NOMO-1 treated with dmso at 0.1 percent for 144 hours (cell line): ENCODE measurements around the gene SLC6A3.

Experiments used
- DNase-seq: peaks from one replicate; lab custom pipeline; 2025; ENCODE audit not compliant: unreplicated experiment; lab: John Stamatoyannopoulos, UW

The SLC6A3 gene

GRCh38 chr5:1442222-1443145 lies 2.8 kb downstream of the SLC6A3 start:
- no peak for DNase-seq

- no peak for DNase-seq
These were observed 3.9 kb downstream of the SLC6A3 start for GRCh38 chr5:1441166-1441865.

GRCh38 chr5:1440098-1440493 lies 5.1 kb downstream of the SLC6A3 start:
- DNase-seq, result no peak

GRCh38 chr5:1439388-1440097 lies 5.7 kb downstream of the SLC6A3 start:
- no peak for DNase-seq

GRCh38 chr5:1438871-1439270 lies 6.4 kb downstream of the SLC6A3 start:
- DNase-seq, result no peak

GRCh38 chr5:1437876-1438559 lies 7.2 kb downstream of the SLC6A3 start:
- no peak for DNase-seq

- no peak for DNase-seq
These were observed 7.9 kb downstream of the SLC6A3 start for GRCh38 chr5:1437226-1437829.

GRCh38 chr5:1436681-1437080 lies 8.6 kb downstream of the SLC6A3 start:
- DNase-seq, result no peak

- no peak for DNase-seq
These were observed 9.2 kb downstream of the SLC6A3 start for GRCh38 chr5:1436036-1436435.

- no peak for DNase-seq
These were observed 9.9 kb downstream of the SLC6A3 start for GRCh38 chr5:1435369-1435768.

- no peak for DNase-seq
These were observed 12.9 kb downstream of the SLC6A3 start for GRCh38 chr5:1432296-1432695.

GRCh38 chr5:1431896-1432295 lies 13.3 kb downstream of the SLC6A3 start:
- DNase-seq, result no peak

GRCh38 chr5:1431021-1431811 lies 14.0 kb downstream of the SLC6A3 start:
- no peak for DNase-seq

GRCh38 chr5:1430121-1430795 lies 15.0 kb downstream of the SLC6A3 start:
- no peak for DNase-seq

GRCh38 chr5:1429496-1429895 lies 15.7 kb downstream of the SLC6A3 start:
- DNase-seq, result no peak

- no peak for DNase-seq
These were observed 16.2 kb downstream of the SLC6A3 start for GRCh38 chr5:1429066-1429465.

GRCh38 chr5:1428107-1428506 lies 17.1 kb downstream of the SLC6A3 start:
- no peak for DNase-seq

GRCh38 chr5:1424716-1425115 lies 20.5 kb downstream of the SLC6A3 start:
- DNase-seq, result no peak

- no peak for DNase-seq
These were observed 21.2 kb downstream of the SLC6A3 start for GRCh38 chr5:1423901-1424603.
